SK-N-SH treated with all-trans-retinoic acid at 6 μM for 48 hours (cell line): ENCODE data around the gene KRT15.

Experiments used
- ARNTL ChIP-seq: fragments of 450-650 bp; formaldehyde crosslinking; IDR thresholded peaks from 2 replicates; pipeline ENCODE4 v1.5.0; 2020; ENCODE audit warnings: low read depth, mild to moderate bottlenecking, moderate library complexity, borderline replicate concordance
- ISL1 ChIP-seq: fragments of 250-450 bp; sonication (Bioruptor Pico); IDR thresholded peaks from 2 replicates; pipeline ENCODE4 v2.1.2; 2022; ENCODE audit warnings: mild to moderate bottlenecking, moderate library complexity
- PPARA ChIP-seq: fragments of 250-450 bp; sonication (Bioruptor Pico); IDR thresholded peaks from 2 replicates; pipeline ENCODE4 v1.5.0; 2020; ENCODE audit warnings: mild to moderate bottlenecking, borderline replicate concordance
- ZC3H10 ChIP-seq: fragments of 250-450 bp; sonication (Bioruptor Pico); IDR thresholded peaks from 2 replicates; pipeline ENCODE4 v1.5.1; 2021; ENCODE audit warnings: mild to moderate bottlenecking, moderate library complexity
- TF ChIP-seq, protein P1 (sequence below): fragments of 250-450 bp; sonication (Bioruptor Pico); IDR thresholded peaks from 2 replicates; pipeline ENCODE4 v1.8.0; 2021; ENCODE audit warnings: low read depth, mild to moderate bottlenecking, moderate library complexity, borderline replicate concordance

DNA sequence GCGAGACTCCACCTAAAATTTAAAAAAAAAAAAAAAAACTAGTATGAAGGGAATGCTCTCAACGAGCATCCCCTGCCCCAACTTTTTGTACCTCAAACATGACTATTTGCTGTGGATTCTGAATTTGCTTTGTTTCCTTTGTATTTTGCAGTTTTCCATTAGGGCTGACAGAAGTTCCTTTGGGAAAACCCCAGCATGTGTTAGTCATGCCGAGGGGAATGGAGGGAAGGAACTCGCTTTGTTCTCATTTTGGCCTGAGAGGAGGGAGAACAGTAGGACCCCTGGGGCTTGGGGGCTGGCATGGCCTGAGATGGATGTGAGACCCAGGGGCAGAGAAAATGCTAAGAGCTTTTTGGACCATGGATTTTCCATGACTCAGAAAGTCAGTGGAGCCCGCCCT lies 32.7 kb upstream of the KRT15 start:
- no peak for TF ChIP-seq ISL1
- TF ChIP-seq, protein P1, sequence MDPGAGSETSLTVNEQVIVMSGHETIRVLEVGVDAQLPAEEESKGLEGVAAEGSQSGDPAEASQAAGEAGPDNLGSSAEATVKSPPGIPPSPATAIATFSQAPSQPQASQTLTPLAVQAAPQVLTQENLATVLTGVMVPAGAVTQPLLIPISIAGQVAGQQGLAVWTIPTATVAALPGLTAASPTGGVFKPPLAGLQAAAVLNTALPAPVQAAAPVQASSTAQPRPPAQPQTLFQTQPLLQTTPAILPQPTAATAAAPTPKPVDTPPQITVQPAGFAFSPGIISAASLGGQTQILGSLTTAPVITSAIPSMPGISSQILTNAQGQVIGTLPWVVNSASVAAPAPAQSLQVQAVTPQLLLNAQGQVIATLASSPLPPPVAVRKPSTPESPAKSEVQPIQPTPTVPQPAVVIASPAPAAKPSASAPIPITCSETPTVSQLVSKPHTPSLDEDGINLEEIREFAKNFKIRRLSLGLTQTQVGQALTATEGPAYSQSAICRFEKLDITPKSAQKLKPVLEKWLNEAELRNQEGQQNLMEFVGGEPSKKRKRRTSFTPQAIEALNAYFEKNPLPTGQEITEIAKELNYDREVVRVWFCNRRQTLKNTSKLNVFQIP (CRISPR knock-in tag): no peak
- no peak for TF ChIP-seq ARNTL
- no peak for TF ChIP-seq PPARA
- TF ChIP-seq ZC3H10 (CRISPR knock-in tag): no peak
